ENCODE data around the gene HNRNPR. TPM values are rescaled to one million over a fixed set of nuclear protein-coding genes. Genes with fewer than 3 reads are reported as not detected.

The HNRNPR gene
- total RNA-seq, 1 experiment from 2014 or later, result 194 TPM

GRCh38 chr1:23366146-23366545 is 22.1 kb upstream of the HNRNPR start:
- CTCF ChIA-PET, result no interaction called here

More at GRCh38 chr1:23366146-23366545, 22.1 kb upstream of the HNRNPR start:
- POLR2A ChIA-PET, result no interaction called here
- intact Hi-C loops (cut with micrococcal nuclease), result no loop called here
- Histone ChIP-seq H3K27me3 (ENCODE audit: insufficient read depth, low read length) (no peaks in the 10 kb centered on the region), H3K9me3 (ENCODE audit: control insufficient read depth in 1 of 2, insufficient read depth in 1 of 2, low read depth in 1 of 2, low read length in 2 of 2) (peaks cover 15 to 35% of the 10 kb centered on the region in 2 experiments; a peak in 3 of 4 replicates), H3K79me2 (ENCODE audit: insufficient read depth, low read length) (peaks cover 16% of the 10 kb centered on the region), H3K36me3 (ENCODE audit: control insufficient read depth in 1 of 2, insufficient read depth in 2 of 2, low read length in 2 of 2) (peaks cover 0 to 33% of the 10 kb centered on the region in 2 experiments; a peak in 2 of 4 replicates), H2AFZ (ENCODE audit: low read depth, low read length, poor library complexity, severe bottlenecking) (no peak overlapping the region), H3K9me2 (ENCODE audit: insufficient read depth) (no peaks in the 10 kb centered on the region), H4K20me1 (ENCODE audit: insufficient read depth) (no peaks in the 10 kb centered on the region), H3K4me2 (ENCODE audit: low read length) (no peak overlapping the region), H3K4me3 (replicated peaks in 1 of 2; ENCODE audit: low read depth in 1 of 2, low read length in 2 of 2) (no peak overlapping the region), H3K4me1 (ENCODE audit: control insufficient read depth in 1 of 2, insufficient read depth in 2 of 2, low read length in 2 of 2) (peaks cover 18 to 30% of the 10 kb centered on the region in 2 experiments), H3K27ac (ENCODE audit: low read depth, low read length) (no peak overlapping the region), H3K9ac (ENCODE audit: low read length) (no peak overlapping the region)
- no TSS peak for BruUV-seq (replicated peaks)
- DNase-seq (ENCODE audit: low read depth, low spot score), result no peak
- no peak for ATAC-seq
- RAD21 ChIA-PET (ENCODE audit: low non-redundant PET in 1 of 2, low total read pairs in 2 of 2, uncharacterized antibody in 2 of 2, unreplicated experiment in 2 of 2), result no interaction called here
- TF ChIP-seq POLR2A (IDR thresholded peaks at IDR 0.05; ENCODE audit: borderline replicate concordance, extremely low read depth, insufficient read depth, insufficient read length) (no peak), POLR2AphosphoS5 (IDR thresholded peaks at IDR 0.05; ENCODE audit: low read depth, low read length) (no peak), ZNF274 (IDR thresholded peaks at IDR 0.05; ENCODE audit: low read depth, low read length) (no peak), EZH2 (IDR thresholded peaks at IDR 0.05) (no peak), MAX (IDR thresholded peaks at IDR 0.05) (no peak), YY1 (IDR thresholded peaks at IDR 0.05; ENCODE audit: extremely low read depth, insufficient replicate concordance, low read depth, low read length) (no peak), RAD21 (IDR thresholded peaks at IDR 0.05; ENCODE audit: low read depth) (no peak), CBX3 (IDR thresholded peaks at IDR 0.05; ENCODE audit: low read depth) (no peak), SIN3A (IDR thresholded peaks at IDR 0.05; ENCODE audit: low read depth) (no peak), ZBTB33 (IDR thresholded peaks at IDR 0.05; ENCODE audit: extremely low read depth, insufficient replicate concordance, low read length) (no peak), ZFX (IDR thresholded peaks at IDR 0.05) (no peak), CEBPB (IDR thresholded peaks at IDR 0.05; ENCODE audit: low read depth) (no peak)
- TF ChIP-seq, protein P1, sequence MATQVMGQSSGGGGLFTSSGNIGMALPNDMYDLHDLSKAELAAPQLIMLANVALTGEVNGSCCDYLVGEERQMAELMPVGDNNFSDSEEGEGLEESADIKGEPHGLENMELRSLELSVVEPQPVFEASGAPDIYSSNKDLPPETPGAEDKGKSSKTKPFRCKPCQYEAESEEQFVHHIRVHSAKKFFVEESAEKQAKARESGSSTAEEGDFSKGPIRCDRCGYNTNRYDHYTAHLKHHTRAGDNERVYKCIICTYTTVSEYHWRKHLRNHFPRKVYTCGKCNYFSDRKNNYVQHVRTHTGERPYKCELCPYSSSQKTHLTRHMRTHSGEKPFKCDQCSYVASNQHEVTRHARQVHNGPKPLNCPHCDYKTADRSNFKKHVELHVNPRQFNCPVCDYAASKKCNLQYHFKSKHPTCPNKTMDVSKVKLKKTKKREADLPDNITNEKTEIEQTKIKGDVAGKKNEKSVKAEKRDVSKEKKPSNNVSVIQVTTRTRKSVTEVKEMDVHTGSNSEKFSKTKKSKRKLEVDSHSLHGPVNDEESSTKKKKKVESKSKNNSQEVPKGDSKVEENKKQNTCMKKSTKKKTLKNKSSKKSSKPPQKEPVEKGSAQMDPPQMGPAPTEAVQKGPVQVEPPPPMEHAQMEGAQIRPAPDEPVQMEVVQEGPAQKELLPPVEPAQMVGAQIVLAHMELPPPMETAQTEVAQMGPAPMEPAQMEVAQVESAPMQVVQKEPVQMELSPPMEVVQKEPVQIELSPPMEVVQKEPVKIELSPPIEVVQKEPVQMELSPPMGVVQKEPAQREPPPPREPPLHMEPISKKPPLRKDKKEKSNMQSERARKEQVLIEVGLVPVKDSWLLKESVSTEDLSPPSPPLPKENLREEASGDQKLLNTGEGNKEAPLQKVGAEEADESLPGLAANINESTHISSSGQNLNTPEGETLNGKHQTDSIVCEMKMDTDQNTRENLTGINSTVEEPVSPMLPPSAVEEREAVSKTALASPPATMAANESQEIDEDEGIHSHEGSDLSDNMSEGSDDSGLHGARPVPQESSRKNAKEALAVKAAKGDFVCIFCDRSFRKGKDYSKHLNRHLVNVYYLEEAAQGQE (IDR thresholded peaks at IDR 0.05; ENCODE audit: low read depth), result no peak
